ENCODE results near the gene KRT222. TPM values are rescaled to one million over a fixed set of nuclear protein-coding genes. Genes with fewer than 3 reads are reported as not detected.

KRT222 gene
- total RNA-seq, 1 experiment from 2014 or later, result not detected

- Histone ChIP-seq H3K4me1 (ENCODE audit: insufficient read depth, low read length, poor library complexity, severe bottlenecking) (no peaks in the 10 kb centered on the region), H3K27me3 (replicated peaks; ENCODE audit: insufficient read depth, low read depth, low read length, poor library complexity) (no peaks in the 10 kb centered on the region), H3K4me3 (ENCODE audit: low read depth, low read length, poor library complexity, severe bottlenecking) (no peak overlapping the region), H3K36me3 (ENCODE audit: insufficient read depth, low read length, poor library complexity, severe bottlenecking) (no peaks in the 10 kb centered on the region), H3K27ac (ENCODE audit: low read depth, low read length, poor library complexity, severe bottlenecking) (no peak overlapping the region), H3K9me3 (ENCODE audit: low read depth, low read length, poor library complexity, severe bottlenecking) (no peaks in the 10 kb centered on the region)
- ChIA-PET POLR2A (ENCODE audit: low non-redundant PET) (interaction anchor here (0.6 kb wide), 1 partner anchor 18 kb away, joined by 3 read pairs; no protein-coding TSS in a partner anchor), CTCF (no interaction called here)
- intact Hi-C loops (cut with micrococcal nuclease; ENCODE audit: unreplicated experiment), result no loop called here
- no peak for DNase-seq (ENCODE audit: low spot score)
- TF ChIP-seq CTCF (conservative IDR thresholded peaks at IDR 0.05; ENCODE audit: low read depth, low read length), result no peak
- TF ChIP-seq EZH2 (IDR thresholded peaks at IDR 0.05; ENCODE audit: borderline replicate concordance, low read depth, low read length, poor library complexity, severe bottlenecking), result no peak
- no TSS peak for BruUV-seq (replicated peaks)
Measured at GRCh38 chr17:40613467-40614154, 51.4 kb downstream of the KRT222 start.

GRCh38 chr17:40612599-40613244, 52.3 kb downstream of the KRT222 start:
- Histone ChIP-seq H3K36me3 (ENCODE audit: insufficient read depth, low read length, poor library complexity, severe bottlenecking) (no peaks in the 10 kb centered on the region), H3K27me3 (replicated peaks; ENCODE audit: insufficient read depth, low read depth, low read length, poor library complexity) (no peaks in the 10 kb centered on the region), H3K4me1 (ENCODE audit: insufficient read depth, low read length, poor library complexity, severe bottlenecking) (no peaks in the 10 kb centered on the region), H3K4me3 (ENCODE audit: low read depth, low read length, poor library complexity, severe bottlenecking) (no peak overlapping the region), H3K9me3 (ENCODE audit: low read depth, low read length, poor library complexity, severe bottlenecking) (no peaks in the 10 kb centered on the region), H3K27ac (ENCODE audit: low read depth, low read length, poor library complexity, severe bottlenecking) (no peak overlapping the region)
- POLR2A ChIA-PET (ENCODE audit: low non-redundant PET), result no interaction called here
- no peak for TF ChIP-seq CTCF (conservative IDR thresholded peaks at IDR 0.05; ENCODE audit: low read depth, low read length)
- no peak for TF ChIP-seq EZH2 (IDR thresholded peaks at IDR 0.05; ENCODE audit: borderline replicate concordance, low read depth, low read length, poor library complexity, severe bottlenecking)
- intact Hi-C loops (cut with micrococcal nuclease; ENCODE audit: unreplicated experiment), result no loop called here
- DNase-seq (ENCODE audit: low spot score), result no peak
- BruUV-seq (replicated peaks), result no TSS peak
- CTCF ChIA-PET, result no interaction called here

- no TSS peak for BruUV-seq (replicated peaks)
- Histone ChIP-seq H3K27me3 (replicated peaks; ENCODE audit: insufficient read depth, low read depth, low read length, poor library complexity) (no peaks in the 10 kb centered on the region), H3K36me3 (ENCODE audit: insufficient read depth, low read length, poor library complexity, severe bottlenecking) (no peaks in the 10 kb centered on the region), H3K4me3 (ENCODE audit: low read depth, low read length, poor library complexity, severe bottlenecking) (no peak overlapping the region), H3K27ac (ENCODE audit: low read depth, low read length, poor library complexity, severe bottlenecking) (no peak overlapping the region), H3K4me1 (ENCODE audit: insufficient read depth, low read length, poor library complexity, severe bottlenecking) (no peaks in the 10 kb centered on the region), H3K9me3 (ENCODE audit: low read depth, low read length, poor library complexity, severe bottlenecking) (no peaks in the 10 kb centered on the region)
- POLR2A ChIA-PET (ENCODE audit: low non-redundant PET), result interaction anchor here (0.6 kb wide), 1 partner anchor 378 kb away, joined by 11 read pairs; no protein-coding TSS in a partner anchor
- intact Hi-C loops (cut with micrococcal nuclease; ENCODE audit: unreplicated experiment), result no loop called here
- CTCF ChIA-PET, result no interaction called here
- no peak for DNase-seq (ENCODE audit: low spot score)
- TF ChIP-seq CTCF (conservative IDR thresholded peaks at IDR 0.05; ENCODE audit: low read depth, low read length) (no peak), EZH2 (IDR thresholded peaks at IDR 0.05; ENCODE audit: borderline replicate concordance, low read depth, low read length, poor library complexity, severe bottlenecking) (no peak)
Measured at GRCh38 chr17:40611840-40612474, 53.0 kb downstream of the KRT222 start.
